HEK293 (cell line): ENCODE measurements around the gene ZDHHC11.

Experiments used
- CTCF ChIP-seq: fragments of 450-650 bp; formaldehyde crosslinking; IDR thresholded peaks from 2 replicates; pipeline ENCODE4 v1.5.1; 2016; ENCODE audit warnings: missing biosample characterization, missing genetic modification characterization
- GLI2 ChIP-seq: fragments of 450-650 bp; formaldehyde crosslinking; IDR thresholded peaks from 2 replicates; pipeline ENCODE4; 2017; ENCODE audit warnings: missing biosample characterization, missing genetic modification characterization, low read depth, borderline replicate concordance
- SALL2 ChIP-seq: fragments of 450-650 bp; formaldehyde crosslinking; IDR thresholded peaks from 2 replicates; pipeline ENCODE4 v1.5.0; 2017; ENCODE audit warnings: missing biosample characterization, mild to moderate bottlenecking, missing genetic modification characterization, borderline replicate concordance
- TCF7L2 ChIP-seq: IDR thresholded peaks from 2 replicates; pipeline ENCODE4 v1.6.1; 2011; ENCODE audit warnings: low read depth, mild to moderate bottlenecking, inconsistent platforms, low read length, moderate library complexity, borderline replicate concordance
- YY1 ChIP-seq: fragments of 450-650 bp; formaldehyde crosslinking; IDR thresholded peaks from 2 replicates; pipeline ENCODE4 v1.5.1; 2018; ENCODE audit warnings: missing biosample characterization, missing genetic modification characterization
- ZBTB21 ChIP-seq: fragments of 450-650 bp; formaldehyde crosslinking; IDR thresholded peaks from 2 replicates; pipeline ENCODE4 v1.5.1; 2017; ENCODE audit warnings: missing biosample characterization, missing genetic modification characterization
- ZNF112 ChIP-seq: fragments of 450-650 bp; formaldehyde crosslinking; IDR thresholded peaks from 2 replicates; pipeline ENCODE4 v1.5.0; 2017; ENCODE audit warnings: missing biosample characterization, missing genetic modification characterization
- ZNF239 ChIP-seq: fragments of 450-650 bp; formaldehyde crosslinking; IDR thresholded peaks from 2 replicates; pipeline ENCODE4 v1.5.1; 2016; ENCODE audit warnings: missing biosample characterization, missing genetic modification characterization
- ZNF274 ChIP-seq, 2 experiments: fragments of 200-500 bp in 1 of 2; fragments of 450-650 bp in 1 of 2; sonication (Bioruptor generic) in 1 of 2; formaldehyde crosslinking in 1 of 2; IDR thresholded peaks; 2 replicates each; pipeline versions ENCODE4 v1.5.1 to v1.6.1; 2014 to 2016; ENCODE audit warnings: borderline replicate concordance in 1 of 2, inconsistent platforms in 1 of 2, low read length in 1 of 2, missing biosample characterization in 1 of 2, missing genetic modification characterization in 1 of 2
- ZNF501 ChIP-seq: fragments of 450-650 bp; formaldehyde crosslinking; IDR thresholded peaks from 2 replicates; pipeline ENCODE4 v1.5.1; 2016; ENCODE audit warnings: missing biosample characterization, missing genetic modification characterization
- ZNF510 ChIP-seq: fragments of 450-650 bp; formaldehyde crosslinking; IDR thresholded peaks from 2 replicates; pipeline ENCODE4 v1.5.1; 2018; ENCODE audit warnings: mild to moderate bottlenecking, missing genetic modification characterization, missing biosample characterization; ENCODE audit not compliant: insufficient replicate concordance
- ZNF830 ChIP-seq: fragments of 450-650 bp; IDR thresholded peaks from 2 replicates; pipeline ENCODE4 v1.5.0; 2018; ENCODE audit warnings: missing biosample characterization, missing genetic modification characterization, low read depth, mild to moderate bottlenecking, moderate library complexity

GRCh38 chr5:885529-885928, 34.7 kb upstream of the ZDHHC11 start:
- TF ChIP-seq CTCF (tag by site-specific recombination), result no peak
- TF ChIP-seq ZNF239 (tag by site-specific recombination), result no peak
- TF ChIP-seq ZNF830 (tag by site-specific recombination), result no peak
- TF ChIP-seq ZNF501 (tag by site-specific recombination), result no peak
- no peak for TF ChIP-seq YY1
- TF ChIP-seq SALL2 (tag by site-specific recombination), result no peak
- no peak for TF ChIP-seq ZNF274 (IDR thresholded peaks at IDR 0.05; ENCODE audit: low read length)
- TF ChIP-seq ZNF274 (tag by site-specific recombination; IDR thresholded peaks at IDR 0.05; ENCODE audit: borderline replicate concordance), result no peak
- no peak for TF ChIP-seq ZBTB21
- TF ChIP-seq GLI2 (tag by site-specific recombination), result no peak
- TF ChIP-seq ZNF510 (tag by site-specific recombination), result no peak
- TF ChIP-seq ZNF112 (tag by site-specific recombination), result no peak
- no peak for TF ChIP-seq TCF7L2
